OCI-M1 (cell line): ENCODE results near the gene MYO1F.

Experiments
- DNase-seq: peaks from one replicate; lab custom pipeline; 2025; lab: John Stamatoyannopoulos, UW

The MYO1F gene

GRCh38 chr19:8491574-8491973 lies 85.7 kb downstream of the MYO1F start:
- no peak for DNase-seq

- DNase-seq = no peak
These were observed 86.4 kb downstream of the MYO1F start for GRCh38 chr19:8490873-8491272.

- DNase-seq = no peak
These were observed 86.9 kb downstream of the MYO1F start for GRCh38 chr19:8490395-8490760.

- DNase-seq = no peak
These were observed 87.5 kb downstream of the MYO1F start for GRCh38 chr19:8489561-8490394.

- DNase-seq = no peak
These were observed 88.9 kb downstream of the MYO1F start for GRCh38 chr19:8488365-8488764.

- DNase-seq = no peak
These were observed 89.9 kb downstream of the MYO1F start for GRCh38 chr19:8487137-8487851.

DNA sequence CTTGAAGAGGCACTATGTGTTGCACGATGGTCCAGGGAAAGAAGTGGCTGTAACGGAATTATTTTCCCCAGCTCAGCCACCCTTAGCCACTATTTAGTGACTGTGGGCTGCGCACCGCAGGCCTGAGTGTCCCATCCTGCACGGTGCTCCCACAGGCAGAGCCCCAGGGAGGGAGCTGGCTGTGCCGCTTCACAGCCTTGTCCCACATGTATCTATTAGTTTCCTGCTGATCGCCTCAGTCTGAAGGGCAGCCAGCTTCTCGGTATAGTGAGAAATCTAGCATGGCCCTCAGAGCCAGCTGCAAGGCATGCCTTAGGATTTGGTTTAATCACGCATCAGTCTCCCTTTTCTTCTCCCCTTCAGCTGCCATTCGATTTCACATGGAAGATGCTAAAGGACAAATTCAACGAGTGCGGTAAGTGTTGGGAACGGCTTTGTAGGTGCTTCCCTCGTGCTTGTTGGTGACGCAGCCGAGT lies 90.5 kb downstream of the MYO1F start:
- DNase-seq = no peak

DNA sequence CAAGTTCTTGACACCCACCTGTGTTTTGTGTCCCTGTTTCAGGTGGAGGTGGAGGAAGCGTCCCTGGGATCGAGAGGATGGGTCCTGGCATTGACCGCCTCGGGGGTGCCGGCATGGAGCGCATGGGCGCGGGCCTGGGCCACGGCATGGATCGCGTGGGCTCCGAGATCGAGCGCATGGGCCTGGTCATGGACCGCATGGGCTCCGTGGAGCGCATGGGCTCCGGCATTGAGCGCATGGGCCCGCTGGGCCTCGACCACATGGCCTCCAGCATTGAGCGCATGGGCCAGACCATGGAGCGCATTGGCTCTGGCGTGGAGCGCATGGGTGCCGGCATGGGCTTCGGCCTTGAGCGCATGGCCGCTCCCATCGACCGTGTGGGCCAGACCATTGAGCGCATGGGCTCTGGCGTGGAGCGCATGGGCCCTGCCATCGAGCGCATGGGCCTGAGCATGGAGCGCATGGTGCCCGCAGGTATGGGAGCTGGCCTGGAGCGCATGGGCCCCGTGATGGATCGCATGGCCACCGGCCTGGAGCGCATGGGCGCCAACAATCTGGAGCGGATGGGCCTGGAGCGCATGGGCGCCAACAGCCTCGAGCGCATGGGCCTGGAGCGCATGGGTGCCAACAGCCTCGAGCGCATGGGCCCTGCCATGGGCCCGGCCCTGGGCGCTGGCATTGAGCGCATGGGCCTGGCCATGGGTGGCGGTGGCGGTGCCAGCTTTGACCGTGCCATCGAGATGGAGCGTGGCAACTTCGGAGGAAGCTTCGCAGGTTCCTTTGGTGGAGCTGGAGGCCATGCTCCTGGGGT lies 91.5 kb downstream of the MYO1F start:
- no peak for DNase-seq

DNA sequence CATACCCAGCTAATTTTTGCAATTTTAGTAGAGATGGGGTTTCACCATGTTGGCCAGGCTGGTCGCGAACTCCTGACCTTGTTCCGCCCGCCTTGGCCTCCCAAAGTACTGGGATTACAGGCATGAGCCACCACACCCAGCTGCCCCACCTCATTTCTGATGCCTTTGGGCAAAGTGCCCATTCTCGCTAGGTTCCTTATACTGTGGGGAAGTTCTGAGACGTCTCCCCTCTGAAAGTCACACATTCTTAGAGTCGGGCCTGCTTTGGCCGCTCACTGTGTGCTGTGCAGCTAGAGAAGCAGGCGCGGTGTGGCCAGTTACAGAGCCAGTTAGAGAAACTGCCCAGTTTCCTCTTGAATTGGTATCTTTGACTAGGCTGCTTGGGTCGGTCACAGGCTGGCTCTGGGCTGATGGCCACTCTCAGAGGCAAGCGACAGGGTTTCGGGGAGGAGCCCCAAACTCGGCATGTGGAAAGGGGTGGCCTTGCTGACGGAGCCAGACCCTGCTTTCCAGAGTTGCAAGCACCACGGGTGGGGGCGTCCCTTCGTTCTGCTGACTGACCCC lies 92.8 kb downstream of the MYO1F start:
- DNase-seq = no peak

- no peak for DNase-seq
These were observed 94.1 kb downstream of the MYO1F start for GRCh38 chr19:8483165-8483564.

DNA sequence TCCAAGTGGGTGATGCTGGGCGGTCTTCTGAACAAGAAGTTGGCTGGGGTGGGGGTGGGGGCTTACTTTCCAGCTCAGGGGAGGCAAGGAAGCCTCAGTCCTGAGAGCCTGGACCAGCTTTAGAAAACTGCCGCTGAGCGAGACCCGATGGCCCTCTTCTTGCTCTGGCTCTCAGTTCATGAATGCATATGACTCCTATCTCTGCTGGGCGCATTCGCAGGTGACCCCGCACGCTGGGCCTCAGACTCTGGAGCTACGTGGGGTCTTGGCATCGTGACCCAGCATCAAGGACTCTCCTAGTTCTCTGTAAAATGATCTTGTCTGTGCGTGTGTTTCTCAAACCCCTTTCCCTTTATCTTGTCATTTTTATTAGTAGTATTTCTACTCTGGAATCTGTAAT lies 94.5 kb downstream of the MYO1F start:
- no peak for DNase-seq

- no peak for DNase-seq
These were observed 95.6 kb downstream of the MYO1F start for GRCh38 chr19:8481616-8482015.

GRCh38 chr19:8481201-8481600 lies 96.0 kb downstream of the MYO1F start:
- DNase-seq = no peak

DNA sequence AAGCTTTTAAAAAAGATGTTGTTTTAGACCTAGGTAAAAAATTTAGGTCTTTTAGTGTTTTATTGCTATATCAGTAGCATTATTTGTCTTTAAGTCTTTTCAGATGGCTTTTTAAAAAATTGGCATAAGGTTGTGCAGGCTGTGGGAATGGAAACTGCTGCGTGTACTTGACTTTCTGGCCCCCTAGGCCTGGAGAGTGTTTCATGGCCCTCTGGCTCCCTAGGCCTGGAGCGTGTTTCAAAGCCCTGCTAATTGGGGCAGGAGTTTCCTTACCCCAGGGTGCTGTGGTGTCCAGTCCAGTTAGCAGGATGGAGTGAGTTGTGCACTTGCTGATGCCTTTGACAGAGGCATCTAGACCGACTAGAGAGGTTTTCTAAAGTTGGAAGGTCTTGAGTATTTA lies 98.6 kb downstream of the MYO1F start:
- DNase-seq = no peak

GRCh38 chr19:8477889-8478288 lies 99.4 kb downstream of the MYO1F start:
- no peak for DNase-seq

GRCh38 chr19:8476524-8476923 lies 100.7 kb downstream of the MYO1F start:
- DNase-seq = no peak

DNA sequence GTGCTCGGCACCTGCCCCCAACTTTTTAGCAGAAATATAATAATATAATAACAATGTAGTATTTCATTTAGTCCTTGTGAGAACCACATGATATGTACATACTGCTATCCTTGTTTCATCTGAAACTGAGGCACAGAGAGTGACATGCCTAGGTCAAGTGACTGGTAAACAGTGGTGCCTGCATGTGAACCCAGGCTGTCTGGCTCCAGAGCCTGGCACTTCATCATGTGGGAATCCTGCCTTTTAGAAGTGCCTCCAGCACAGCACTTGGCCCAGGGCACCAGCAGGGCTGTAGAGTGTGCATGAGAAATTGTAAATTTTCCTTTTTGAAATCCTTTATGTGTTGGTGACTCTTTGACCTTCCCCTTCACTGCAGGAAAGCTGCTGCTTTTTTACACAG lies 102.2 kb downstream of the MYO1F start:
- no peak for DNase-seq

DNA sequence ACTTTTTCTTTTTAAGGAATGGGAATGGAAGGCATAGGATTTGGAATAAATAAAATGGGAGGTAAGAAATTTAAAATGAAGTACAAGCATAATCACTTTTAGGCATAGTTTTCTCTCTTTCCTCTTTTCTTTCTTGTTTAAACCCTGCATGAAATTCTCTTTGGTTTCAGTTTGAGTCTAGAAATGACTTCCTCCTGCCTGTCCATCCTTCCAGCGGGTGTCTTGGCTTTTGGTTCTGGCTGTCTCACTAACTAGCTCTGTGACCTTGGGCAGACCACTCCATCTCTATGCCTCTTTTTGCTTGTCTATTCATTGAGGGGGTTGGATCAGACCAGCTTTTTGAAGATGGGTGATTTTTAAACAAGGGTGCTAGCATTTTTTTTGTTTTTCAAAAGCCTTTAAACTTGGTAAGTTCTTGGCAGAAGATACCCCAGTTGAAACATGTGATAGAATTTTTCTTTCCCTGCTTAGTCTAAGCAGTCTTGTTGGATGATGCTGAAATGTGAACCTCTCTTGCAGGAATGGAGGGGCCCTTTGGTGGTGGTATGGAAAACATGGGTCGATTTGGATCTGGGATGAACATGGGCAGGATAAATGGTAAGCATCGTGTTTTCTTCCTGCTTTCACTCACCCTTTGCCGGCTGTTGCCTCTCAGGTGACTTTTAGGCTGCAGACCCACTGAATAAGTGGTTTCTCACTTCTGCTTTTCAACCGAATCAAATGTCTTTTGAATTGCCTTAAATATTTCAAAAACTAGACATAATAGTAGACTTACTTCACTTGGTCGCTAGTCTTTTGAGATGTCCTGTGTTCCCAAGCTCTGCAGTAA lies 103.4 kb downstream of the MYO1F start:
- no peak for DNase-seq
